ENCODE results near the gene AK8.

The AK8 gene

GRCh38 chr9:132730054-132731033, 147.7 kb downstream of the AK8 start:
- no peak for TF ChIP-seq CTCF (IDR thresholded peaks at IDR 0.05; ENCODE audit: low read length, missing control alignments)
- DNase-seq (ENCODE audit: low read depth), result no peak

GRCh38 chr9:132729235-132729890, 148.7 kb downstream of the AK8 start:
- TF ChIP-seq CTCF (IDR thresholded peaks at IDR 0.05; ENCODE audit: low read length, missing control alignments), result no peak
- no peak for DNase-seq (ENCODE audit: low read depth)
- H3K4me3 ChIP-seq (replicated peaks; ENCODE audit: low read depth, low read length), result no peak overlapping the region

More at GRCh38 chr9:132730054-132731033, 147.7 kb downstream of the AK8 start:
- H3K4me3 ChIP-seq (replicated peaks; ENCODE audit: low read depth, low read length), result no peak overlapping the region

GRCh38 chr9:132728497-132728896, 149.6 kb downstream of the AK8 start:
- no peak for DNase-seq (ENCODE audit: low read depth)
- H3K4me3 ChIP-seq (replicated peaks; ENCODE audit: low read depth, low read length), result no peak overlapping the region
- TF ChIP-seq CTCF (IDR thresholded peaks at IDR 0.05; ENCODE audit: low read length, missing control alignments), result no peak

- TF ChIP-seq CTCF (IDR thresholded peaks at IDR 0.05; ENCODE audit: low read length, missing control alignments), result no peak
- no peak for DNase-seq (ENCODE audit: low read depth)
- no peak overlapping the region for H3K4me3 ChIP-seq (replicated peaks; ENCODE audit: low read depth, low read length)
Measured at GRCh38 chr9:132728071-132728470, 150.0 kb downstream of the AK8 start.

- DNase-seq (ENCODE audit: low read depth), result no peak
- H3K4me3 ChIP-seq (replicated peaks; ENCODE audit: low read depth, low read length), result no peak overlapping the region
- TF ChIP-seq CTCF (IDR thresholded peaks at IDR 0.05; ENCODE audit: low read length, missing control alignments), result no peak
Measured at GRCh38 chr9:132726576-132727130, 151.4 kb downstream of the AK8 start.

GRCh38 chr9:132725306-132725705, 152.8 kb downstream of the AK8 start:
- no peak overlapping the region for H3K4me3 ChIP-seq (replicated peaks; ENCODE audit: low read depth, low read length)
- TF ChIP-seq CTCF (IDR thresholded peaks at IDR 0.05; ENCODE audit: low read length, missing control alignments), result no peak
- no peak for DNase-seq (ENCODE audit: low read depth)
